SK-N-MC (cell line): ENCODE measurements around the gene PMCH.

Experiments used
- EZH2 ChIP-seq: fragments of 200-600 bp; sonication (generic); IDR thresholded peaks from one replicate; pipeline ENCODE4 v1.6.1; 2017; ENCODE audit warnings: antibody characterized with exemption
- FOXP2 ChIP-seq: optimal IDR thresholded peaks from 2 replicates; pipeline ENCODE3; 2011; ENCODE audit warnings: mild to moderate bottlenecking, moderate library complexity; ENCODE audit not compliant: insufficient read depth; ENCODE audit errors: extremely low read length, control extremely low read depth
- POLR2AphosphoS5 ChIP-seq: IDR thresholded peaks from 2 replicates; pipeline ENCODE4 v1.6.1; 2012; ENCODE audit warnings: mild to moderate bottlenecking, low read depth, low read length, borderline replicate concordance

- TF ChIP-seq EZH2: no peak
- TF ChIP-seq POLR2AphosphoS5: no peak
- no peak for TF ChIP-seq FOXP2
These were observed 37.0 kb upstream of the PMCH start for GRCh38 chr12:102234599-102234998.
